ENCODE measurements around the gene RNF114.
A peak's percentile ranks its signal among the peaks of the same experiment; 100 is the strongest.
"Not testable (repeated sequence)": the region's sequence is repeated elsewhere in the genome, so short reads cannot be mapped to it uniquely, and the experiment has no call there.

Gene RNF114, protein sequence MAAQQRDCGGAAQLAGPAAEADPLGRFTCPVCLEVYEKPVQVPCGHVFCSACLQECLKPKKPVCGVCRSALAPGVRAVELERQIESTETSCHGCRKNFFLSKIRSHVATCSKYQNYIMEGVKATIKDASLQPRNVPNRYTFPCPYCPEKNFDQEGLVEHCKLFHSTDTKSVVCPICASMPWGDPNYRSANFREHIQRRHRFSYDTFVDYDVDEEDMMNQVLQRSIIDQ

GRCh38 chr20:49936153-49937026 lies at the start of gene RNF114:
TSS of gene RNF114 (plus strand) at chr20:49936397. CDS start at chr20:49936413, 16 bp downstream.
- DNase-seq: peak; percentile 49 to 94 (median 87)

DNA sequence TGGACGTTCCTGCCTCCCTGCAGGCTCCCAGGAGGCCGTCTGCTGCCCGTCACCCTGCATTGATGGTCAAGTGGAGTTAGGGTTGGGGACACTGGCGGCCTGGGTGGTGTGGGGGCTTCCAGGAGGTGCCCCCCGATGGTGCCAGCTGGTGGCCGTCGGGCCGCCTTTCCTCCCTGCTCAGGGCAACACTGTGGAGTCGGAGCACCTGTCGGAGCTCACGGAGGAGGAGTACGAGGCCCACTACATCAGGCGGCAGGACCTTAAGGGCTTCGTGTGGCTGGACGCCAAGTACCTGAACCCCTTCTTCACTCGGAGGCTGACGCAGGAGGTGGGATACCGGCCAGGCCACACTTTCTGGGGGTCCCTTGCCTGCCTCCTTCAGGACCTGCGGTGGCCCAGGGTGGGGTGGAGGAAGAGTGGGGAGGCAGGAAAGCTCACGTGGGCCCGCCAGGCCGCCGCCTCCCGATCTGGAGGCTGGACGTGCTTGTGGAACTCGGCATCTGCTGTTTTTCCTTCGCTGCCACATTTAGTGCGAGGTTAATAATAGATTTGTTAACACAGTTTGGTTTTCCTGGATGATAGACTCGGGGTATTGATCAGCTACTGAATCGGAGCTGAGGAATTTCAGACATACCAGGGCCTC lies 49.5 kb upstream of the RNF114 start:
- peak in 9 of 58 donors; percentile 24 to 66 (median 42) for DNase-seq

DNA sequence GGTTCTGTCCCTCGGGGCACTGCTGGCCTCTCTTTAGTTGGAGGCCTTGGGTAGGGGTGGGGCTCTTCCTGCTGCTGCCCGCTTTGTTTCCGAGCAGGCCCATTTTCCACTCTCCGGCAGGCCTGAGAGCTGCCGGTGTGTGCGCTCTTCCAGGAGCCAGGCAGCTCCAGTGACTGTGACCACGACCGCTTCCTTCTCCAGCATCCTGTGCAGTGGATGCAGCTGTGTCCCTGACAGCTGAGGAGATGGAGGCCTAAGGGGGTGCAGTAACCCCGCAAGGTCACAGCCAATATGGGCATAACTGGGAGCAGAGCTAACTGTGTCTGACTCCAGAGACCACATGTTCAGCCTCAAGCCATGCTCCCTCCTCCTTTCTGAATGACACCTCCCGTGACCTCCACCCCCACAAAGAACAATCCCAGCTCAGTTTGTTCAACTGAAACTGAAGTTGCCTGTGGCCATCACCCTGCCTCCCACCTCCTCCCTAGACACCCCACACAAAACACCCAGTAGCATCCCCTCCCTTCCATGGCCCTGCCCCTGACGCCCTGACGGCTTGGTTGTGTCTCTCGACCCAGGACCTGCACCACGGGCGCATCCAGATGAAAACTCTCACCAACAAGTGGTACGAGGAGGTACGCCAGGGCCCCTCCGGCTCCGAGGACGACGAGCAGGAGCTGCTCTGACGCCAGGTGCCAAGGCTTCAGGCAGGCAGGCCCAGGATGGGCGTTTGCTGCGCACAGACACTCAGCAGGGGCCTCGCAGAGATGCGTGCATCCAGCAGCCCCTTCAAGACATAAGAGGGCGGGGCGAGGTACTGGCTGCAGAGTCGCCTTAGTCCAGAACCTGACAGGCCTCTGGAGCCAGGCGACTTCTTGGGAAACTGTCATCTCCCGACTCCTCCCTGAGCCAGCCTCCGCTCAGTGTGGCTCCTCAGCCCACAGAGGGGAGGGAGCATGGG lies 48.7 kb upstream of the RNF114 start:
- peak in 4 of 58 donors; percentile 28 to 66 (median 42) for DNase-seq

- peak in 56 of 58 donors; percentile 29 to 85 (median 74) for DNase-seq
These were observed 47.8 kb upstream of the RNF114 start for GRCh38 chr20:49888212-49889000.

GRCh38 chr20:49889001-49889934 lies 46.9 kb upstream of the RNF114 start:
- no peak for DNase-seq

DNA sequence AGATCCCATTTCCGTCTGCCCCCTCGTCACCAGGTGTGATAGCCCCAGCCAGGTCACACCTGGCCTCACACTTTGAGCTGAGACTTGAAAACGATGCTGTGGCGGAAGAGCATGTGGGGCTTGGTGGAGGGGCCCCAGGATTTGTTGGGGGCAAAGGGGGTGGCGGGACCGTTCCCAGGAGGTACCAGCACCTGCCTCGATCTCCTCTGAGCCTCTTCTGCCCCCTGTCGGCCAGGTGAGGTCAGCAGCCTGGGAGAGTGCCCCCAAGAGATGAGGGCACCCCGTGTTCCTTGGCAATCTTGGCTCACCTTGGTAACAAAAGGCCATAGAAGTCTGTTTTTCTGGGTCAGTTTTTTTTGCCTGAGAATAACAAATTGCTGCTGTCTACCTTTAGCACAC lies 46.3 kb upstream of the RNF114 start:
- no peak for DNase-seq

- DNase-seq: peak in 9 of 58 donors; percentile 15 to 69 (median 28)
These were observed 45.5 kb upstream of the RNF114 start for GRCh38 chr20:49890471-49891361.

DNA sequence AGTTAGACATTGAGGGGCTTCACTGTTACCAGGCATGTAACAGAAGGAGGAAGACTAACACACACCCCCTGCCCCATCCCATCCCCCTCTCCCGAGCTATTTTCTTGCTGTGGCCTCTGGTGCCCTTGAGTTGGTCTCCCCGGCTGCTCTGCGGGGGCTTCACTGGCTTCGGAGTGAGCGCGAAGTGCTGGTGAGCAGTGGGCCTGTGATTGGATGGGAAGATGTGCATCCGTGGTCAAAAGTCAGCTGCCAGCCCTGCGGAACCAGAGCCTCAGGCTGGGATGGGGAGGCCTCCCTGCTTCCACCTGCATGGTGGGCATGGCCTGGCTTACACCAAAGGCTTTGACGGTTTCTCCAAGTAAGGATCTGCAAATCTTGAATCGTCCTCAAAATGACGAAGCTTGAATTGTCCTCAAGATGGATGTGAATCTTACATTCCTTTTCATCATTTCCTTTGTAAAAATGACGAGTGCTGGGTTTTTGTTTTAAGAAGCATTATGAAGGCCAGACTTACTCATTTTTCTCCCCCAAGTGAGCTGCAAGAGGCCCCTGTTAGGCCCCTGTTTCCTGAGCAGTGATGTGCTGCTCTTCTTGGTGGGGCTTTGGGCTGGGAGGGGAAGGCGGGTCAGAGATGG lies 44.6 kb upstream of the RNF114 start:
- DNase-seq: no peak

DNA sequence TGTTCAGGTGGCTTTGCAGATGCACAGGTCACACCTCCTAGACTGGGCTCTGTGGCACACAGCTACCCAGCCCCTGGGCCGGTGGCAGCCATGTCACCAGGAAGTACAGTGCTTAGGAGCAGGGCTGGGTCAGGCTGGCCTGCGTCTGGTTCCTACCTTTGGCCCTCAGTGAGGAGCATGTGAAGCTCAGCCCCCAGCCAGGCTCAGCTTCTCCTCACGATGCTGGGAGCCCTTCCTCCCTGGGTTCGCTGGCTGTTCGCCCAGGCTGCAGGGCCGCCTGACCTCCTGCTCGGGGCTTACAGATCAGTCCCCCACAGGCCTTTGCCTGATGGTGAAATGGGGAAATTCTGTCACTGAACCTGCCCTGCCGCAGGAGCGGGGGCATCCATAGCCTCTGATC lies 43.9 kb upstream of the RNF114 start:
- DNase-seq: peak in 8 of 58 donors; percentile 14 to 32 (median 20)

DNA sequence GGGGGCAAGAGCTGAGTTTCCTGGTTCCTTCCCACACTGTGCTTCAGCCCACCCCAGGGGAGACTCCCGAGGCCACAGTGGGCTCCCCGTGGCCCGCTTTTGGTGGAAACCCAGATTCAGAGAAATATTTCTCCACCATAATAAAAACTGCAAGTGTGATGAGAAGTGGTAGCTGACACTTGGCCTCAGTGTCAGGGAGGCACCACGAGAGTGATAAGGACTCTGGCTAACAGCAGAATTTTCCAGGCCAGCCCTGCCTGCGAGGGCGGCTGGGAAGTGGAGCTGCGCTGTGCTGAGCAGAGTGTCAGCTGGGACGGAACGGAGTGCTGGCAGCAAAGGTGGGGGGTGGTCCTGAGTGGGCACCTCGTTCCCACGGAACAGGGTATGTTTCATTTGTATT lies 43.4 kb upstream of the RNF114 start:
- no peak for DNase-seq

DNA sequence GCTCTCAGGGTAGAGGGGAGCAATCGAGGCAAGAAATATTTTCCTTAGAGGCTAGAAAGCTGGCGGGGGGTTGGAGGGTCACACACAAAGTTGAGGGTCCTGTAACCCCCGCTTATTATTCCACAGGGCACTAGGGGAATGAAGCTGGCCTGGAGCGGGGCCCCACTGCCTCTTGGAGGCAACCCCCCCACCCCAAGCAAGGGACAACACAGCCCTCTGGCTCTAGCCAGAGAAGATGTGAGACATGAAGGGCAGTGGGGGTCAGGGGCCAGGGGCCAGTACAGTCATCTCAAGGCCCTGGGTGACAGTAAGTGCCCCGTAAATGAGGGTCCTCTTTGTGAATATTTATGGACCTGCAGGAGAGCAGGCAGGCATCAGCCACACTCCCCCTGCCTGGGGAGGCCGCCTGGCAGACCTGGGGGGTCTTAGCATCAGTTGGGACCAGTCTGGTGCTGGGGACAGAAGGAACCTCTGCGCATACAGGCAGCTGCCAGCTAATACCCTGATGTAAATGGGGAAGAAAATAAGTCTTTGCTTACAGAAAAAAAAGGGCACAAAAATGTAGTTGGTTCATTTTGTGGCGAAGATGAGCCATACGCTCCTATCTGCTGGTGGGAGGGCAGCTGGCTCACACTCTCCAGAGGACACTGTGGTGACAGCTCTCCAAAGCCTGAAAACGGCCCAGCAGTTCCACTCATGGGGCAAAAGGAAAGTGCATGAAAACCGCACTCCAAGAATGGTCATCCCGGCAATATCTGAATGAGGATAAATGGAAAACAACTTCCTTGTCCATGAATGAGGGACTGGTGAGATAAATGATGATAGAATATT lies 42.7 kb upstream of the RNF114 start:
- DNase-seq: peak in 4 of 58 donors; percentile 17 to 43 (median 30)

DNA sequence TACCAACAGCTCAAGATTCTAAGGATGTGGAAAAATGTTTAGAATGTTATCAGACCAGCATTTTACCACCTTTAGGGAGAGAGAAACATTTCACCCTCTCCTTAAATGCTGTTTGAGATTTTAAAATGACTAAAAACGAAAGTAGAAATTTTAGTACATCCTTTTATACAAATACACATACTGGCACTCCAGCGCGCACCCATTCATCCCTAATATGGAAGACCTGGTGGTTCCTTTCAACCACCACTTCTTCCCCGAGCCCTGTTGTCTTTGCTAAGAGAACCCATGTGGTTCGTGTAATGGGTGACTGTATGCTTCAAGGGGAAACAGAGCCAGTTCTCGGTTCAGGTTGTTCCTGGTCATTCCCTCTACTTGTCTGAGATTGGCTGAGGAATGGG lies 42.1 kb upstream of the RNF114 start:
- DNase-seq: no peak

GRCh38 chr20:49895474-49896093 lies 40.6 kb upstream of the RNF114 start:
- DNase-seq: not testable (repeated sequence)

DNA sequence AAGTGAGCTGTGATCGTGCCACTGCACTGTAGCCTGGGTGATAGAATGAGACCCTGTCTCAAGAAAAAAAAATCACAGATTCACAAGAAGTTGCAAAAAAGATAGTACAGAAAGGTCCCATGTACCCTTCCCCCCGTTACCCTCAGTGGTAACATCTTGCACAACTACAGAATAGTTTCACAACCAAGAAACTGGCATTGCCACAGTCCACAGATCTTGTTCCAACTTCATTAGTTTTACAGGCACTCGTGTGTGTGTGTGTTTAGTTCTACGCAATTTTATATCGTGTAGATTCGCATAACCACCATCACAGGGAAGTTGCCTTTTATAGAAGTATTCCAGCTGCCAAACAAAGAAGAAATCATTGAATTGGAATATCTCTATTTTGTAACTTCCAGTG lies 40.0 kb upstream of the RNF114 start:
- DNase-seq: no peak

- DNase-seq: no peak
These were observed 36.4 kb upstream of the RNF114 start for GRCh38 chr20:49899541-49900383.

Measured in anterior cingulate cortex (tissue), 58 donors.